IPS DF 6.9 (cell line): ENCODE data around the gene DOK5.

Experiments used
- DNase-seq: peaks from one replicate; pipeline ENCODE4 v3.0.0-alpha.2; 2013; ENCODE audit warnings: low read depth, low spot score
- H3K27ac ChIP-seq: one replicate; pipeline ENCODE4 v1.5.1; 2013; ENCODE audit warnings: low read length, control low read depth
- H3K27me3 ChIP-seq: 2 replicates; pipeline ENCODE4 v1.6.1; 2013; ENCODE audit warnings: mild to moderate bottlenecking, low read length; ENCODE audit not compliant: control insufficient read depth, insufficient read depth
- H3K36me3 ChIP-seq: 2 replicates; pipeline ENCODE4 v1.6.1; 2013; ENCODE audit warnings: low read length; ENCODE audit not compliant: control insufficient read depth, insufficient read depth
- H3K4me1 ChIP-seq: 2 replicates; pipeline ENCODE4 v1.6.1; 2013; ENCODE audit warnings: low read length; ENCODE audit not compliant: control insufficient read depth, insufficient read depth
- H3K4me3 ChIP-seq: 2 replicates; pipeline ENCODE4 v1.5.1; 2013; ENCODE audit warnings: mild to moderate bottlenecking, low read length
- H3K9me3 ChIP-seq: 2 replicates; pipeline ENCODE4 v1.6.1; 2013; ENCODE audit warnings: low read length, inconsistent platforms; ENCODE audit not compliant: control insufficient read depth, insufficient read depth
- WGBS: extraction: QIAGEN DNeasy Blood & Tissue Kit; methylation state at CpG from one replicate; pipeline ENCODE4 v1.1.7; 2013; ENCODE audit warnings: mixed read lengths, missing lambda C conversion rate; ENCODE audit not compliant: insufficient read length, insufficient coverage; 5-methylcytosine and 5-hydroxymethylcytosine counted together

Gene DOK5

DNA sequence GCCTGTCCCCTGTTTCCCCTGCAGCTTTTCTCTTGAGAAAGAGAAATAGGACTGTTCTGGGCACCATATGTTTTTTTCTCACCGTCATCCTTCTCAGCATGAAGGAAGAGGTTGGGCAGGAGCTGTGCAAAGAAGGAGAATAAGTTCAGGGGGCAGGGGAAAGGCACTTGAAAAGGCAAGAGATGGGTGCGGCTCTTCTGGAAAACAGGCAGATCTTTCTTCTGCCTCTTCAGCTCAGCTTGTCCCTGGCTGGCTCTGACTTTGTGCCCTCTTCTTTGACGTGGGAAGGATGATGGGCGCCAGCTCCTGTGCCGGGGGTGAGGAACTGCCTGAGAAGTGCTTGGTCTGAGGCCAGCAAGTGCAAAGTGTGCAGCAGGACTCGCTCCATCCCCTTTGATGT, 206.5 kb downstream of the DOK5 start:
- Histone ChIP-seq H3K4me1 (no peaks in the 10 kb centered on the region), H3K4me3 (no peak overlapping the region), H3K36me3 (no peaks in the 10 kb centered on the region), H3K9me3 (no peaks in the 10 kb centered on the region; the same call in 1 of the 2 replicates), H3K27ac (no peak overlapping the region), H3K27me3 (no peaks in the 10 kb centered on the region)
- WGBS = no CpG with 5 or more reads among the region's 6 CpGs
- DNase-seq = no peak

DNA sequence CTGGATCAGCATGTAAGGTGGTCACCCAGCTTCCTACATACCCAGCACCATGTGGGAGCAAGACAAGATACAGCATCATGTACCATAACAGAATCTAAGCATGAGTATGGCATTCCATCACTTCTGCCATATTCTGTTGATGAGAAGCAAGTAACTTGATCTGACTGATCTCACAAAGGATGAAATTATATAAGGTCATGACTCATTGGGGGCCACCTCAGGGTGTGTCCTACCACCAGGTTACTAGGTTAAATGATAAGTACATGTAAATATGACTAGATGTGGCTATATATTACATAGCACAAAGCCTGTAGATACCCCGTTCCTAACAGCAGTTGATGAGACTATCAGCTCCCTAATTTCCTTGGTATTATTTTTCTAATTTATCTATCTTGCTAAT, 213.1 kb downstream of the DOK5 start:
- no peak overlapping the region for H3K4me3 ChIP-seq
- H3K27me3 ChIP-seq = no peaks in the 10 kb centered on the region
- no peaks in the 10 kb centered on the region for H3K4me1 ChIP-seq
- no CpG with 5 or more reads among the region's 1 CpG for WGBS
- no peaks in the 10 kb centered on the region for H3K36me3 ChIP-seq
- H3K9me3 ChIP-seq = no peaks in the 10 kb centered on the region; the same call in 1 of the 2 replicates
- DNase-seq = no peak
- H3K27ac ChIP-seq = no peak overlapping the region

DNA sequence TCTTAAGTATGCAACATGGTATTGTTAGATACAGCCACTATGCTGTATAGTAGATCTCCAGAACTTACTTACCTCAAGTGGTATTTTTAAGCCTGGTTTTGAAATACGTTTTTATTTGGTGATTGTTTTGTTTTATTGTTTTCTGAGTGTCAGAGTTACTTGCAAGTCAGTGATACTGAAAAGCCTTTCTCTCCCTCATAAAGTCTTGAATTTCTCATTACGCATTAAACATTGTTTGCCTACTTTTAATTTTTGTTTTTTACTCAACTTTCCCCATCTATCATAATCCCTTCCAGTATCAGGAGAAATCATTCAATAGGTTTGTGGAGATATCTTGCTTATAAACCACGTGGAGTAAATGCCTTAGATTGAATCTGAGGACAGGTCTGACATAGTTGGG, 214.9 kb downstream of the DOK5 start:
- DNase-seq = no peak
- Histone ChIP-seq H3K9me3 (no peaks in the 10 kb centered on the region), H3K27ac (no peak overlapping the region), H3K36me3 (no peaks in the 10 kb centered on the region), H3K4me3 (no peak overlapping the region), H3K4me1 (no peaks in the 10 kb centered on the region), H3K27me3 (no peaks in the 10 kb centered on the region)
- WGBS = no CpG with 5 or more reads among the region's 3 CpGs

DNA sequence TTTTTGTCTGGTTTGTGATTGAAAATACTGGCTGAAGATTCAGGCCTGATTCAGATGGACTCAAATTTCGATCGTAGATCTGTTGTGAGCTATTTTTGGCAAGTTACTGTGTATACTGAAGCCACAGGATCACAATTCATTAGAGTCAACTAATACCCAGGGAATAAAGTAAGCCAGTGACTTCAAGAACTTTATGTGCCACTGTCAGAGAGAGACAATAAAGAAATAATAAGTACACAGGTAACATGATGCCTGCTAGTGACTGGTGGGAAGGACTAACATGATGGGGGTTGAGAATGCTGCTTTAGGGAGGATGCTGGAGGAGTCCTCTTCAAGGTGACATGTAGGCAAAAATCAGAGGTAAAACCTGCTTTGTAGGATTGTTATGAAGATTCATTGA, 215.9 kb downstream of the DOK5 start:
- H3K27ac ChIP-seq = no peak overlapping the region
- no CpG with 5 or more reads among the region's 2 CpGs for WGBS
- no peaks in the 10 kb centered on the region for H3K36me3 ChIP-seq
- no peaks in the 10 kb centered on the region for H3K27me3 ChIP-seq
- no peaks in the 10 kb centered on the region for H3K4me1 ChIP-seq
- no peaks in the 10 kb centered on the region for H3K9me3 ChIP-seq
- no peak for DNase-seq
- H3K4me3 ChIP-seq = no peak overlapping the region

DNA sequence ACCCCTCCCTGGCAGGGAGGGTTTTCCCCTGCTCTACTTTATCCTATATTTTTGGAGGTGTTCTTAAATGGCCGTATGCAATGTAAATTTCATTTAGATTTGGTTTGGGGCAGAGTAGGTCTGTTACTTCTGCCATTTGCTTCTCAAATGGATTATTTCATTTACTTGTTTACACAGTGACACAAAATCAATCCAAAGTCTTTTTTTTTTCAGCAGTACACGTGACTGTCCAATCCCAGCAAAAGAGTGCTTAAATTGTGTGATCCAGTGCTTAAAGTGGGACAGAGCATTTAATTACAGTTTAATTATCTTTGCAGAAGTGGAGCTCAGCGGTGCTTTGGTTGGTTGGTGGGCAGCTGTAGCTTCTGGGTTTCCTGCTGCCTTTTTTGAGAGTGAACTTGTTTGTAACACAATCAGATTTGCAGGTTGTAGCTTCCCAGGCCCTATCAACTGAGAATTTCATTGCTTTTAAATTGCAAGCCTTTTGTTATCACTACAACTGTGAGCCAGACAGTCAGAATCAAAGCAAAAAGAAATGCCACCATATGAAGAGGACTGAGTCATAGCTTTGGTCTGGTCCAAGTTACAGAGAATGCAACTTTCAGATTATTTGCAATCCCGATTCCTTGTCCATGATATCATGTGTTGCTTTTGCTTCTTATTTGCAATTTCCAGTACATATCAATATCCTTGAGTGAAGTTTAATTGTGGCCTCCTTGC, 216.9 kb downstream of the DOK5 start:
- Histone ChIP-seq H3K9me3 (no peaks in the 10 kb centered on the region), H3K4me3 (no peak overlapping the region), H3K36me3 (no peaks in the 10 kb centered on the region), H3K27me3 (no peaks in the 10 kb centered on the region), H3K4me1 (no peaks in the 10 kb centered on the region), H3K27ac (no peak overlapping the region)
- DNase-seq = no peak
- WGBS = no CpG with 5 or more reads among the region's 4 CpGs

DNA sequence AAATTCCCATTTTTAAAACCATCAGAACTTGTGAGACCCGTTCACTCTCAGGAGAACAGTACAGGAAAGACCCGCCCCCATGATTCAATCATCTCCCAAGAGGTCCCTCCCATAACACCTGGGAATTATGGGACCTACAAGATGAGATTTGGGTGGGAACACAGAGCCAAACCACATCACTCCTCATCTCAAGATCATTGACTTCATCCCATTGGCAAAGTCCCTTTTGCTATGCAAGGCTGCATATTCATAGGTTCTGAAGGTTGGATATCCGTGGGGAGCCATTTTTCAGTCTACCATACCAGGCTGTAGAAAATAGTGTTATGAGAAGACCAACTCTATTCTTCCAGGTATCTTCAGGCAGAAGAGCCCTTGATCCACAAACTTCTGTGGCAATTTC, 219.1 kb downstream of the DOK5 start:
- no peak for DNase-seq
- WGBS = no CpG with 5 or more reads among the region's 3 CpGs
- no peaks in the 10 kb centered on the region for H3K27me3 ChIP-seq

DNA sequence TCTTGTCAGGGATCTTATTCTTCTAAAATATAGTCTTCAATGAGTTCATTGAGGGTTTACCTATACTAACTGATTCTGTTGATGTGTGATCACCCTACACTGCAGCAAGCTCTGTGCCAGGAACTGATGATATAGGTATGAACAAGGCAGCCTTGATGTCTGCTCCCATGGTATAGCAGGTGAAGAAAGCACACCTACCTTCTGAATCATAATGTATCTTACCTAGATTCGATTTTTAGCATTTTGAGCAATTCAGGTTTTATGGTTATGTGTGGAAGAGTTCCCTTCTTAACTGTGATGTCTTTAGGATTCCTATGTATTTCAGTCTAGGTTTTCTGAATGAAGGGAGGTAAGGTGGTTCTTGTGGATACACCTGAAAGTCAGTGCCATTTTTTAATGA, 223.0 kb downstream of the DOK5 start:
- Histone ChIP-seq H3K27ac (no peak overlapping the region), H3K4me3 (no peak overlapping the region), H3K9me3 (no peaks in the 10 kb centered on the region), H3K36me3 (no peaks in the 10 kb centered on the region), H3K4me1 (no peaks in the 10 kb centered on the region), H3K27me3 (no peaks in the 10 kb centered on the region)
- DNase-seq = no peak
- WGBS = no CpG with 5 or more reads among the region's 1 CpG

More for the DNA sequence above, 219.1 kb downstream of the DOK5 start:
- Histone ChIP-seq H3K27ac (no peak overlapping the region), H3K4me3 (no peak overlapping the region), H3K36me3 (no peaks in the 10 kb centered on the region), H3K4me1 (no peaks in the 10 kb centered on the region), H3K9me3 (no peaks in the 10 kb centered on the region)
